HUES48 (cell line): ENCODE data around the gene PPP1R13B.

Source experiments
- H3K27ac ChIP-seq: one replicate; pipeline ENCODE4 v1.7.0; 2013; ENCODE audit warnings: low read depth, low read length, inconsistent platforms
- H3K27me3 ChIP-seq: 2 replicates; pipeline ENCODE4 v1.6.1; 2013; ENCODE audit warnings: mild to moderate bottlenecking, low read length; ENCODE audit not compliant: control insufficient read depth, insufficient read depth
- H3K36me3 ChIP-seq: 2 replicates; pipeline ENCODE4 v1.6.1; 2013; ENCODE audit warnings: low read length; ENCODE audit not compliant: control insufficient read depth, insufficient read depth
- H3K4me1 ChIP-seq: 2 replicates; pipeline ENCODE4 v1.6.1; 2013; ENCODE audit warnings: mild to moderate bottlenecking, low read length; ENCODE audit not compliant: control insufficient read depth, insufficient read depth
- H3K4me3 ChIP-seq: 2 replicates; pipeline ENCODE4 v1.5.1; 2013; ENCODE audit warnings: mild to moderate bottlenecking, low read depth, low read length
- H3K9ac ChIP-seq: 2 replicates; pipeline ENCODE4 v1.6.1; 2013; ENCODE audit warnings: mild to moderate bottlenecking, low read depth, low read length, moderate library complexity
- H3K9me3 ChIP-seq: 2 replicates; pipeline ENCODE4 v1.6.1; 2013; ENCODE audit warnings: low read length; ENCODE audit not compliant: control insufficient read depth, insufficient read depth

Gene PPP1R13B

DNA sequence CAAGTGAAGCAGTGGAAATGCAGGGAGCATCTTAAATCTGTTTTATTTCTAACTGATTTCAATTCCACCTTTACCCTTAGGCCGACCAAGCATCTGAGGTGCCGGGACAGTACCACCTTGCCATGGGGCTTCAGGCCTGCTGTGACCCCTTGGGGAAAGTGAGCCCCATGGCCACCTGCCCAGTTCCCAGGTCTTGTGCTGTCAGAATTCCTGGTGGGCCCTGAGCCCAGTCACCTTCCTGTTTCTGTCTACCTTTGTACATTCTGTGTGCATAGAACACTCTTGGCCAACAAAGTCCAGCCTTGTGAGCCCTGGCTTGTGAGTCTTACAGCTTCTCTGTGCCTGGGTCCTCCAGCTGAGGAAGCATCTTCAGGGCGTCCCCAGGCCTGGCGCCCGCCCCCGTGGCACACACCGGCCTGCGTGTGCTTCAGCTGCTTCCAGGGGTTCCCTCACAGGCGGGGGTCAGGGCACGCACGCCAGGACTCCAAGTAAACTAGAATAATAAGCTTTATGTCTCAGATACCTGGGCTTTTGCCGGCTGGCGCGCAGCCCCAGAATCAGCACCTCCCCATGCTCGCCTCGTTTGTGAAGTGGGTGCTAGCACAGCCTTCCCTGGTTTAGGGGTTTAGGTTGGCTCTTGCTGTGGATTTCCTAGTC, 121.5 kb downstream of the PPP1R13B start:
- Histone ChIP-seq H3K4me3 (no peak overlapping the region), H3K9ac (no peak overlapping the region), H3K36me3 (peaks cover 31% of the 10 kb centered on the region), H3K4me1 (no peaks in the 10 kb centered on the region), H3K27me3 (no peaks in the 10 kb centered on the region), H3K27ac (no peak overlapping the region), H3K9me3 (no peaks in the 10 kb centered on the region)

DNA sequence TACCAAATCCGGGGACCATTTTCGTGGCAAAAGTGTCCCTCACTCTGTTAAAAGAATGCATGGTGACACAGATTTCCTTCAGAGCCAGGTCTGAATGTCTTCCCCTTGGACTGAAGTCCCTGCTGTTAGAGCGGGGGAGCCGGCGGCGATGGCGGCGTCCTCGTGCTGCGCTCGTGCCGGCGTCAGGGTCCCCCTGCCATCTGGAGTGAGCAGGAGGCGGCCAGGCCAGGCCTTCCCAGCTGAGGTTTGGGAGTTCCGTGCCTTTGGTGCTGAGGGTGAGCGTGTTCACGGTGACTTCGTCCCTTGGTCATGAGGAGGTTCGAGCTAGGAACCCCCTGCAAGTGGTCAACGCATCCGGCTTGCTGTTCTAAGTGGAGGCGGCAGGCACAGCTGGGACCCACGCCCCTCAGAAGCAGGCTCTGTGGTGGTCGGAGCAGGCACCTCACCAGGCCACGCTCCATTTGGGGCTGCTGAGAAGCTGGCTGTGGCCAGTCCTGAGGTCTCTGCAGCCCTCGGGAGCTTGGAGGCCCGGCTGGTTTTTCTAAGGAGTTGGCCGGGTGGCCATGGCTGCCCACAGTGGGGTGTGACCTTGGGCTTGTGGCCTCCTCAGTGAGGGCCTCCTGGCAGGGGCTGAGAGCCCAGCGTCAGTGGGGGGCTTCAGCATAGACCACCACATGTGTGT, 122.2 kb downstream of the PPP1R13B start:
- Histone ChIP-seq H3K4me1 (no peaks in the 10 kb centered on the region), H3K36me3 (peaks cover 25% of the 10 kb centered on the region), H3K4me3 (no peak overlapping the region), H3K27me3 (no peaks in the 10 kb centered on the region), H3K9me3 (no peaks in the 10 kb centered on the region), H3K27ac (no peak overlapping the region), H3K9ac (no peak overlapping the region)

DNA sequence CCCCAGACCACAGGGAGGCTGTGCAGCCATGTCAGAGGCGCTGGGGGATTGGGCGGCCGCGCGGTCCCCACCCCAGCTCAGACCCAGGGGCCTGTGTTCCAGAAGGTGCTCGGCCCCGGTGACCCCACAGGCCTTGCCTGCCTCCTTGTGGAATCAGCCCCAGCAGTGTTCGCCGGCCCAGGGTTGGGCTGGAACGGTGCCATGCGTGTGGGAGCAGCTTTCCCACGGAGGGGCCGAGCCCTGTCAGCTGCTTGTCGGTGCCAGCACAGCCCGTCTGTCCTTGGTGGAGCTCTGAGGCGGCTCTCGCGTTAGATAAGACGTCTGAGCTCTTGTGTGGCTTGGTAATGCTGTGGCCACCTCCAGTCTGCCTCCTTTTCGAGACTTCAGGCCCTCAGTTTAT, 123.3 kb downstream of the PPP1R13B start:
- Histone ChIP-seq H3K27me3 (no peaks in the 10 kb centered on the region), H3K4me1 (no peaks in the 10 kb centered on the region), H3K4me3 (no peak overlapping the region), H3K9ac (no peak overlapping the region), H3K9me3 (no peaks in the 10 kb centered on the region), H3K27ac (no peak overlapping the region), H3K36me3 (peaks cover 15% of the 10 kb centered on the region)

DNA sequence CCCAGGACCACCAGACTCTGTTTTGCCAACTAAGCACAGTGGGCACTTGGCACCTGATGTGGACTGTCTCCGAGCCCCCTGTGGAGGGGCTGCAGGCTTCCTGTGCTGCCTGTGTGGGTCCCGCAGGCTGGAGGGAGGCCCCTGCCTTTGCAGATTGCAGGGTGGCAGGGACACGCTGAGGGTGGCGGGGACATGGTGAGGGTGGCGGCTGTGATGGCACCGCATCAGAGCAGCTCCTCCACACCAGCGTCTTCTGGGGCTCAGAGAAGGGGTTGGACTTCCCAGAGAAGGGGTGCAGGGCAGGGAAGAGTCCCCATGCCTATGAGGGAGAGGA, 123.7 kb downstream of the PPP1R13B start:
- H3K9me3 ChIP-seq, result no peaks in the 10 kb centered on the region
- H3K27ac ChIP-seq, result no peak overlapping the region
- no peaks in the 10 kb centered on the region for H3K27me3 ChIP-seq
- no peaks in the 10 kb centered on the region for H3K4me1 ChIP-seq
- H3K9ac ChIP-seq, result no peak overlapping the region
- H3K36me3 ChIP-seq, result peaks cover 11% of the 10 kb centered on the region; the same call in 1 of the 2 replicates
- no peak overlapping the region for H3K4me3 ChIP-seq

DNA sequence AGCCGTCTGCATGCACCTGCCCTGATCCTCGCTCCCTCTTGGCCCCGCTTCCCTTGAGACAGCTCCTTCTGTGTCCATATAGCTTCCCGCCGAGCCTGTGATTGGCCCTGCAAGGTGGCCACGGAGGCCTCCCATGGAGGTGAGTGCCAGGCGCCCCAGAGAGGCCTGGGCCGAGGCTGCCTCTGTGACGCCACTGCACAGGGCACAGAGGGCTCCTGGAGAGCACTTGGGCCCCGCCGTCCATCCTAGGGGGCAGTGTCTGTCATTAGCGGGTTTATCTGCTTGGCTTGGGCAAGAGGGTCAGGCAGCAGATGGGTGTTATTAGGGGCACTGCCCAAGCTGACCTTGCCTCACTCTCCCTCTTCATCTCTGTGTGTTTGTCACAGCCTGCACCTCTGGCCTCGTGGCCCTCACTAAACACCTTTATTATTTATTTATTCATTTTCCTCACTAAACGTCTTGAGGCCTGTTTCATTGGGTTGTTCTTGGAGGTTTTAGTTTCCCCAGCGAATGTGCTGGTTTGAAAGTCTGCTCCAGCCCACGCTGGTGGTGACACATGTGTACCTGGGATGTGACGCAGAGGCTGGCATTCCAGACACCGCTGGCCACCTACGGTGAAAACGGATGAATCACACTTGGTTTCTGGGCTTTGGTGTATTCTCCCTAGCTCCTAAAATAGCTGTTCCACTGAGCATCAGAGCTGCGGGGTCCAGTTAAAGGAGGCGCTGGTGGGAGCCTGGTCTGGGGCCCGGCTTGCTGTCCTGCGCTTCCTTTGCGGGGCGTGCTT, 125.8 kb downstream of the PPP1R13B start:
- Histone ChIP-seq H3K9ac (no peak overlapping the region), H3K9me3 (no peaks in the 10 kb centered on the region), H3K36me3 (peaks cover 7% of the 10 kb centered on the region; the same call in 1 of the 2 replicates), H3K27ac (no peak overlapping the region), H3K4me3 (no peak overlapping the region), H3K27me3 (no peaks in the 10 kb centered on the region), H3K4me1 (0 out of 2 replicates have a peak, but pooled peaks cover 3% of the 10 kb centered on the region)

DNA sequence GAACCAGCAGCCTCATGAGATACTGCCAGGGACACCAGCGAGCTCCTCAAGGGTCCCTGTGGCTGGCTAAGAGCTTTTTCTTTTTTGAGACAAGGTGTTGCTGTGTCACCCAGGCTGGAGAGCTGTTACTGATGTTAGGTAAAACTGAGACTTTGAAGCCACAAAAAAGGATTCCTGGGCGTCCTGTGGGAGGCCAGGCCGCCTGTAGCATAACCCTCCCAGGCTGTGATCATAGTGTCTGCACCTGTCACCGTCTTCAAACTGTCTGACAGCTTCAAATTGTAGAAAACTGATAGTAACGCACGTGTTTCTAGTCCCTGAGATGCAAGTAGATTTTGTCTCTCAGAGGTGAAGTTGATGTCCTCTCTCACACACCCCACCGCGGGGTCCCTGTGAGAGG, 127.6 kb downstream of the PPP1R13B start:
- 0 out of 2 replicates have a peak, but pooled peaks cover 3% of the 10 kb centered on the region for H3K4me1 ChIP-seq
- H3K4me3 ChIP-seq, result no peak overlapping the region
- no peaks in the 10 kb centered on the region for H3K9me3 ChIP-seq
- H3K27ac ChIP-seq, result no peak overlapping the region
- no peaks in the 10 kb centered on the region for H3K36me3 ChIP-seq
- no peak overlapping the region for H3K9ac ChIP-seq
- no peaks in the 10 kb centered on the region for H3K27me3 ChIP-seq

DNA sequence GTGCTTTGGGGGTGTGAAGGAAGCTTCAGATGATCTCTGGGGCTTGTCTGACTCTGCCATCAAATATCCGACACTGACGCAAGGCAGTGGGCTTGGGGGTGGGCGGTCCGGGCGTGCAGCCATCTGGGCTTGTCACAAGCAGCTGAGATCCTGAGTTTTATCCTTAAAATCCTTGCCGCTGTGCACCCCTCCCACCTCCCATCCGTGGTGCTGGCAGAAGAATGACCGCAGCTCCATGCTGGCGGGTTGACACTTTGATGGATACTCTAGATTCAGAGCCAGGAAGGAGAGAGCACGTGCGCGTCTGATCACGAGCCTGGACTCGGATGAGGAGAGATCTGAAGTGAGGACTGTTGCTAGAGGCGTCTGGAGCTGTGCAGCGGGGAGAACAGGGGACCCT, 128.8 kb downstream of the PPP1R13B start:
- no peaks in the 10 kb centered on the region for H3K9me3 ChIP-seq
- H3K4me3 ChIP-seq, result no peak overlapping the region
- H3K27me3 ChIP-seq, result no peaks in the 10 kb centered on the region
- no peaks in the 10 kb centered on the region for H3K36me3 ChIP-seq
- H3K27ac ChIP-seq, result no peak overlapping the region
- H3K4me1 ChIP-seq, result 0 out of 2 replicates have a peak, but pooled peaks cover 3% of the 10 kb centered on the region
- no peak overlapping the region for H3K9ac ChIP-seq

DNA sequence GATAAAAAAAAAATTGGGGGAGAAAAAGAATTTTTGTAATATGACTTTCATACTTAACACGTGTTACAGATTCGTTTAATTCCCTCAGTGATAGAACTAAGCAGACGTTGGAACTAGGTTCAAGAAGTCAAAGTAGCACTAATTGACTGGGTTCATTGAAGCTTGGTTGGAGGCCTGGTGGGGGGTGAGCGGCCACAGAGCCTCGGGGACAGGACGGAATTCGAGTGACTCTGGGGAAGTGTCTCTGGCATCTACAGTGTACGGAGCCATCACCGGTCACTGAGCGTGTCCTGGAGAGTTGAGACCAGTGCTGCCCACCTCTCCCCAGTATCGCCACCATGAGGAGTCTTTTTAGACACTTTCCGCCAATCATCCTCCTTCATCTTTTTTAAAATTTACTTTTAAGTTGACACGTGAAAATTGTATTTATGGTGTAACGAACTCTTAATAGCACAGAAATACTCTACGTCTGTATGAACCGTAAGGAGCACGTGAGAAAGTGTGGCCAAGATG, 130.4 kb downstream of the PPP1R13B start:
- H3K27me3 ChIP-seq, result no peaks in the 10 kb centered on the region
- H3K4me3 ChIP-seq, result peak overlapping the region; percentile 73
- H3K9ac ChIP-seq, result no peak overlapping the region
- H3K4me1 ChIP-seq, result 0 out of 2 replicates have a peak, but pooled peaks cover 3% of the 10 kb centered on the region
- H3K9me3 ChIP-seq, result no peaks in the 10 kb centered on the region
- H3K27ac ChIP-seq, result no peak overlapping the region
- H3K36me3 ChIP-seq, result no peaks in the 10 kb centered on the region; the same call in 1 of the 2 replicates

DNA sequence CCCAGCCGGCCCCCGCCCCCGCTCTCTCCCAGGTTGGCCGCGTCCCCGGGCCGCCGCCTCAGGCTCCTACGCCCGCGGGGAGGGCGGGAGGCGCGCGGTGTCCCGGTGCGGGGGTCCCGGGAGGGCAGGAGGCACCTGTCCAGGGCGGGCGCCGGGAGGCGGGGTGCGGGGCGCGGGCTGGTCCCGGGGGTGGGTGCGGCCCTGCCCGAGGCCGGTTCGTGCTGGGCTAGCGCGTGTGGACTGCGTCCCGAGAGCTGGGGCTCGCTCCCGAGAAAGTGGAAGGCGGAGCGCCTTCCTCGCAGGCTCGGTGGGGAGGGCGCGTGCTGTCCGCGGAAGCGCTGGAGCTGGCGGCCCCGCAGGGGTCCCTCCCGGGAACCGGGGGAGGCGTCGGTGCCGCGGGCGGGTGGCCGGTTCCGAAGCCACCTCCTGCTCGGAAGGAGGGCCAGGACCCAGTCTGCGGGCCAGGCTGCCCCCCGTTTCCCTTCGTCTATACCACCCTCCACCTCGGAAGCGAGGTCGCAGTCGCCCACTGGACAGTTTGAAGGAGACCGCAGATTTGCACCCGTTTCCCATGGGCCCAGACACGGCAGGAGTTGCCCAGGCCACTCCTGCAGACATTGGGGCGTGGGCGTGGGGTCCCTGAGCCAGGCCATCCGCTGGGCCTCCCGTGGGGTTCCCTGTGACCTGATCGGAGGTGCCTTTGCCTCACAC, 131.1 kb downstream of the PPP1R13B start:
- Histone ChIP-seq H3K27ac (no peak overlapping the region), H3K9me3 (no peaks in the 10 kb centered on the region), H3K4me1 (peaks cover 5% of the 10 kb centered on the region; the same call in 1 of the 2 replicates), H3K27me3 (no peaks in the 10 kb centered on the region), H3K9ac (peak overlapping the region; percentile 39; the same call in 1 of the 2 replicates), H3K4me3 (peak overlapping the region; percentile 73), H3K36me3 (peaks cover 4% of the 10 kb centered on the region)
